A673 (cell line): ENCODE results near the gene LRRC27. TPM values are rescaled to one million over a fixed set of nuclear protein-coding genes. Genes with fewer than 3 reads are reported as not detected.

ENCODE experiments used
- BruUV-seq: library from RNA; stranded (reverse); fragments of 400-500 nt; replicated peaks from 2 replicates; lab custom pipeline; 2021; lab: Mats Ljungman, UMichigan
- CTCF ChIA-PET: fragments of 300-600 bp; sonication (Branson Sonifier 250); formaldehyde crosslinking; loops from one replicate; lab custom pipeline; 2022; ENCODE audit warnings: antibody characterized with exemption; lab: Charles Lee
- POLR2A ChIA-PET: fragments of 300-600 bp; sonication (Branson Sonifier 250); formaldehyde crosslinking; loops from one replicate; lab custom pipeline; 2022; ENCODE audit warnings: antibody characterized with exemption; ENCODE audit not compliant: low non-redundant PET; lab: Charles Lee
- DNase-seq: peaks from one replicate; pipeline ENCODE4 v3.0.0-alpha.2; 2015; ENCODE audit warnings: low spot score
- H3K27ac ChIP-seq: fragments of 200-600 bp; sonication (generic); 2 replicates; pipeline ENCODE4 v1.5.1; 2016; ENCODE audit warnings: mixed run types, low read depth, mild to moderate bottlenecking, mixed read lengths, antibody characterized with exemption, low read length; ENCODE audit not compliant: poor library complexity, severe bottlenecking
- H3K27me3 ChIP-seq: fragments of 200-600 bp; sonication (generic); replicated peaks from 2 replicates; pipeline ENCODE4 v1.6.1; 2017; ENCODE audit warnings: mixed run types, low read depth, mild to moderate bottlenecking, mixed read lengths, antibody characterized with exemption, low read length; ENCODE audit not compliant: insufficient read depth, poor library complexity
- H3K36me3 ChIP-seq: fragments of 200-600 bp; sonication (generic); 2 replicates; pipeline ENCODE4 v1.6.1; 2016; ENCODE audit warnings: mixed run types, mild to moderate bottlenecking, mixed read lengths, antibody characterized with exemption, low read length; ENCODE audit not compliant: insufficient read depth, poor library complexity, severe bottlenecking
- H3K4me1 ChIP-seq: fragments of 200-600 bp; sonication (generic); 2 replicates; pipeline ENCODE4 v1.6.1; 2017; ENCODE audit warnings: mixed run types, mild to moderate bottlenecking, mixed read lengths, antibody characterized with exemption, low read length; ENCODE audit not compliant: insufficient read depth, poor library complexity, severe bottlenecking
- H3K4me3 ChIP-seq: fragments of 200-600 bp; sonication (generic); 2 replicates; pipeline ENCODE4 v1.5.1; 2016; ENCODE audit warnings: low read depth, mixed run types, mild to moderate bottlenecking, mixed read lengths, low read length; ENCODE audit not compliant: poor library complexity, severe bottlenecking
- H3K9me3 ChIP-seq: fragments of 200-600 bp; sonication (generic); 2 replicates; pipeline ENCODE4 v1.6.1; 2016; ENCODE audit warnings: mixed run types, low read depth, mild to moderate bottlenecking, mixed read lengths, antibody characterized with exemption, low read length; ENCODE audit not compliant: poor library complexity, severe bottlenecking
- CTCF ChIP-seq: fragments of 300-800, 200-600 bp; sonication (generic); conservative IDR thresholded peaks from 2 replicates; pipeline ENCODE4 v1.5.1; 2017; ENCODE audit warnings: low read depth, mild to moderate bottlenecking, antibody characterized with exemption, low read length, moderate library complexity, mixed read lengths
- EZH2 ChIP-seq: fragments of 200-600 bp; sonication (generic); IDR thresholded peaks from 2 replicates; pipeline ENCODE4 v1.6.1; 2017; ENCODE audit warnings: borderline replicate concordance, low read depth, mild to moderate bottlenecking, mixed read lengths, antibody characterized with exemption, low read length; ENCODE audit not compliant: poor library complexity, severe bottlenecking
- intact Hi-C: fragments of 100-400 bp; cut with micrococcal nuclease; formaldehyde crosslinking; loops from one replicate; pipeline ENCODE4 v1.10.0; 2022; ENCODE audit not compliant: unreplicated experiment
- total RNA-seq: library from RNA; stranded (reverse); gene quantifications from 2 replicates; pipeline ENCODE4 v1.2.3, GENCODE V29; 2021

The LRRC27 gene
- total RNA-seq, 1 experiment from 2014 or later: 11.5 TPM

GRCh38 chr10:132407243-132407746 lies 75.3 kb downstream of the LRRC27 start:
- Histone ChIP-seq H3K4me1 (peaks cover 23% of the 10 kb centered on the region), H3K9me3 (no peaks in the 10 kb centered on the region), H3K36me3 (peaks cover 15% of the 10 kb centered on the region), H3K27me3 (no peaks in the 10 kb centered on the region), H3K4me3 (no peak overlapping the region), H3K27ac (peak overlapping the region; percentile 68)
- TF ChIP-seq CTCF (no peak), EZH2 (no peak)
- intact Hi-C loops: no loop called here
- POLR2A ChIA-PET: no interaction called here
- CTCF ChIA-PET: no interaction called here
- no TSS peak for BruUV-seq
- DNase-seq: no peak

GRCh38 chr10:132407846-132408278 lies 75.9 kb downstream of the LRRC27 start:
- no peak overlapping the region for H3K4me3 ChIP-seq
- BruUV-seq: no TSS peak
- ChIA-PET CTCF (no interaction called here), POLR2A (no interaction called here)
- no peaks in the 10 kb centered on the region for H3K9me3 ChIP-seq
- peaks cover 15% of the 10 kb centered on the region for H3K36me3 ChIP-seq
- H3K27me3 ChIP-seq: no peaks in the 10 kb centered on the region
- peaks cover 27% of the 10 kb centered on the region for H3K4me1 ChIP-seq
- peak; percentile 58 for DNase-seq
- intact Hi-C loops: no loop called here
- peak overlapping the region; percentile 68 for H3K27ac ChIP-seq
- TF ChIP-seq EZH2 (no peak), CTCF (no peak)

- H3K9me3 ChIP-seq: no peaks in the 10 kb centered on the region
- intact Hi-C loops: no loop called here
- no peak for DNase-seq
- CTCF ChIA-PET: no interaction called here
- H3K27ac ChIP-seq: peak overlapping the region; percentile 68
- H3K27me3 ChIP-seq: no peaks in the 10 kb centered on the region
- no peak overlapping the region for H3K4me3 ChIP-seq
- POLR2A ChIA-PET: no interaction called here
- H3K36me3 ChIP-seq: peaks cover 15% of the 10 kb centered on the region
- no peak for TF ChIP-seq EZH2
- no peak for TF ChIP-seq CTCF
- peaks cover 28% of the 10 kb centered on the region for H3K4me1 ChIP-seq
- BruUV-seq: no TSS peak
Measured at GRCh38 chr10:132408367-132408781, 76.4 kb downstream of the LRRC27 start.
